ENCODE measurements around the gene FAR2.
"Not testable (repeated sequence)": the region's sequence is repeated elsewhere in the genome, so short reads cannot be mapped to it uniquely, and the experiment has no call there.

The FAR2 gene

GRCh38 chr12:29333178-29333577 is 184.1 kb downstream of the FAR2 start:
- no peak for DNase-seq (ENCODE audit: low read depth)

GRCh38 chr12:29334937-29335336 is 185.9 kb downstream of the FAR2 start:
- DNase-seq (ENCODE audit: low read depth): no peak

- DNase-seq (ENCODE audit: low read depth): no peak
Measured at GRCh38 chr12:29337325-29337724, 188.2 kb downstream of the FAR2 start.

GRCh38 chr12:29343022-29343799 is 194.1 kb downstream of the FAR2 start:
- DNase-seq (ENCODE audit: low read depth): no peak

- no peak for DNase-seq (ENCODE audit: low read depth)
Measured at GRCh38 chr12:29346769-29347421, 197.8 kb downstream of the FAR2 start.

- DNase-seq (ENCODE audit: low read depth): no peak
Measured at GRCh38 chr12:29350080-29350479, 201.0 kb downstream of the FAR2 start.

GRCh38 chr12:29354954-29355353 is 205.9 kb downstream of the FAR2 start:
- no peak for DNase-seq (ENCODE audit: low read depth)

- DNase-seq (ENCODE audit: low read depth): no peak
Measured at GRCh38 chr12:29365091-29365490, 216.0 kb downstream of the FAR2 start.

GRCh38 chr12:29374012-29374411 is 224.9 kb downstream of the FAR2 start:
- DNase-seq (ENCODE audit: low read depth): no peak

- no peak for DNase-seq (ENCODE audit: low read depth)
Measured at GRCh38 chr12:29374913-29375312, 225.8 kb downstream of the FAR2 start.

GRCh38 chr12:29376118-29376517 is 227.0 kb downstream of the FAR2 start:
- no peak for DNase-seq (ENCODE audit: low read depth)

- peak; percentile 75 for DNase-seq (ENCODE audit: low read depth)
Measured at GRCh38 chr12:29380536-29381523, 231.8 kb downstream of the FAR2 start, which contains the start of gene ERGIC2. TSS of gene ERGIC2 (minus strand) at chr12:29381172. CDS start at chr12:29371633, 9,539 bp downstream.

GRCh38 chr12:29382251-29382650 is 233.2 kb downstream of the FAR2 start:
- no peak for DNase-seq (ENCODE audit: low read depth)

GRCh38 chr12:29385194-29385593 is 236.1 kb downstream of the FAR2 start:
- not testable (repeated sequence) for DNase-seq (ENCODE audit: low read depth)
